CD4-positive, CD25-positive, alpha-beta regulatory T cell (primary cell): ENCODE data around the gene PREX1. TPM values are rescaled to one million over a fixed set of nuclear protein-coding genes. Genes with fewer than 3 reads are reported as not detected.

ENCODE experiments used
- ATAC-seq, 2 donors: fragments of 150-1000 bp; cut with Tn5 transposase; one replicate each; pipeline ENCODE4 v1.10.0; 2021; ENCODE audit warnings: low read depth in 2 of 2, moderate number of reproducible peaks in 2 of 2, moderate library complexity in 1 of 2
- DNase-seq, 3 donors: peaks; one replicate each; pipeline versions ENCODE4 v3.0.0 to v3.0.0-alpha.2; 2012 to 2022; ENCODE audit warnings: mixed read lengths in 1 of 3
- H3K27ac ChIP-seq: one replicate; pipeline ENCODE4 v1.7.0; 2013; ENCODE audit warnings: mild to moderate bottlenecking, low read length; ENCODE audit not compliant: insufficient read depth, poor library complexity, severe bottlenecking
- H3K27me3 ChIP-seq: one replicate; pipeline ENCODE4 v1.7.0; 2013; ENCODE audit warnings: low read length; ENCODE audit not compliant: control insufficient read depth, insufficient read depth
- H3K36me3 ChIP-seq: one replicate; pipeline ENCODE4 v1.7.0; 2013; ENCODE audit warnings: mild to moderate bottlenecking, low read length, moderate library complexity; ENCODE audit not compliant: control insufficient read depth, insufficient read depth
- H3K4me1 ChIP-seq: 2 replicates; pipeline ENCODE4 v1.7.0; 2013; ENCODE audit warnings: mild to moderate bottlenecking, low read length; ENCODE audit not compliant: insufficient read depth, control insufficient read depth, poor library complexity, severe bottlenecking
- H3K4me3 ChIP-seq: one replicate; pipeline ENCODE4 v1.7.0; 2013; ENCODE audit warnings: low read depth, mild to moderate bottlenecking, low read length, moderate library complexity
- H3K9me3 ChIP-seq, 2 experiments: 1 replicate in 1 of 2; 2 replicates in 1 of 2; pipeline ENCODE4 v1.7.0; 2013; ENCODE audit warnings: low read length in 2 of 2, mild to moderate bottlenecking in 1 of 2, moderate library complexity in 1 of 2; ENCODE audit not compliant: control insufficient read depth in 2 of 2
- H3K27ac Mint-ChIP-seq, 3 donors: one replicate each; pipeline ENCODE4 v1.8.0; 2020 to 2022; ENCODE audit warnings: mild to moderate bottlenecking in 3 of 3, mixed read lengths in 3 of 3, moderate library complexity in 2 of 3
- H3K27me3 Mint-ChIP-seq: one replicate; pipeline ENCODE4 v1.8.0; 2022; ENCODE audit warnings: mild to moderate bottlenecking, mixed read lengths
- H3K36me3 Mint-ChIP-seq: one replicate; pipeline ENCODE4 v1.8.0; 2020; ENCODE audit warnings: mixed read lengths
- H3K4me1 Mint-ChIP-seq, 4 donors: one replicate each; pipeline ENCODE4 v1.8.0; 2020 to 2022; ENCODE audit warnings: mixed read lengths in 4 of 4, mild to moderate bottlenecking in 1 of 4
- H3K4me3 Mint-ChIP-seq, 4 donors: one replicate each; pipeline ENCODE4 v1.8.0; 2020 to 2022; ENCODE audit warnings: mild to moderate bottlenecking in 4 of 4, mixed read lengths in 4 of 4, moderate library complexity in 3 of 4
- H3K9me3 Mint-ChIP-seq, 7 donors: one replicate each; pipeline ENCODE4 v1.8.0; 2020 to 2022; ENCODE audit warnings: mixed read lengths in 7 of 7, mild to moderate bottlenecking in 3 of 7, moderate library complexity in 2 of 7
- polyA plus RNA-seq, 4 donors: library from polyadenylated mRNA; unstranded; fragments of 300-500 nt; fragmentation: Illumina TruSeq; gene quantifications; one replicate each; pipeline ENCODE4 v1.2.3, GENCODE V29; 2021
- total RNA-seq: library from RNA; stranded (reverse); gene quantifications from one replicate; pipeline ENCODE4 v1.2.3, GENCODE V29; 2022

The PREX1 gene
- total and polyA plus RNA-seq, 5 donors from 2014 or later = 40.8 to 264 (median 57.0) TPM

DNA sequence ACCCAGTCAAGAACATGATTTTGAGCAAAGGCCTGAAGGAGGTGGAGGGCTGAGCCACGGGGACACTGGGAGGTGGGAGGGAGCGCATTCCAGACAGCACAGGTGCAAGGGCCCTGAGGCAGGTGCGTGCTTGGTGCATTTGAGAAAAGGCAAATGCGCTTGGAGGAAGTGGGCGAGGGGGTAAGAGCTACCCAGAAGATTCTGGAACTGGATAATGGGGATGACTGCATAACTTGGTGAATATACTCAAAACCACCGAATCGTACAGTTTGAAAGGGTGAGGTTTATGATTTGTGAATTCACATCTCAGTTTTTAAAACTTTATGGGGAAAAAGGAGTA, 9.8 kb downstream of the PREX1 start:
- H3K4me1 Mint-ChIP-seq = peaks cover 0 to 57% (median 35%) of the 10 kb centered on the region in 4 donors
- peak overlapping the region in 2 of 3 donors; percentile 97 to 100 for H3K27ac Mint-ChIP-seq
- H3K9me3 Mint-ChIP-seq = no peaks in the 10 kb centered on the region
- Histone ChIP-seq H3K9me3 (no peaks in the 10 kb centered on the region), H3K4me3 (peak overlapping the region; percentile 90), H3K27me3 (no peaks in the 10 kb centered on the region), H3K36me3 (peaks cover 20% of the 10 kb centered on the region), H3K4me1 (peaks cover 100% of the 10 kb centered on the region), H3K27ac (peak overlapping the region; percentile 82)
- no peak for DNase-seq
- ATAC-seq = no peak
- H3K27me3 Mint-ChIP-seq = no peaks in the 10 kb centered on the region
- peak overlapping the region in 2 of 4 donors; percentile 97 to 99 for H3K4me3 Mint-ChIP-seq
- H3K36me3 Mint-ChIP-seq = peaks cover 37% of the 10 kb centered on the region

DNA sequence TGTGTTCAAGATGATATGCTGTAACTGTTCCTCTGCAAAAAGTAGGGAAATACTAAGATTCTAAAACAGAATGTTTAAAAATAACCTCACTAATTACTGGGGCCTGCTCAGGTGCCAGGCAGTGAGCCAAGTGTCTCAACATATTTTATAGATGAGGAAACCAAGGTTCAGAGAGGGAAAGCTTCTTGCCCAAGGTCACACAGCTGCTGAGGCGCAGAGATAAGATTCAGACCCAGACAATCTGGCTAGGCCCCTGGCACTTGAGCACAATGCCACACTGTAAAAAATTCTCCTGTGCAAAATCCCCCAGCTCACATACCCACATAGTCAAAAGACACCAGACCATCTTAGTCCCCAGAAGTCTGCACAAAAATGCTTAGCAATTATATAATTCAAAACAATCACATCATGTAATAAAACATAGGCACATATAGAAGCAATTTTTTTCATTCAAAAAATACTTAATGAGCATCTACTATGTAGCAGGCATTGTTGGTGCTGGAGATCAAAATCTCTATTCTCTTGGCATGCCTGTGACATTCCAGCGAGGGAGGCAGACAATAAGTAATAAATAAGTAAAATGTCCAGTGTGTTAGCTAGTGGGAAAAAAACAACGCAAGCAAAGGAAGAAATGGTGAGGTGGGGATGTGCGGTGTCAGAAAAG, 10.3 kb downstream of the PREX1 start:
- Mint-ChIP-seq H3K4me1 (peaks cover 0 to 52% (median 30%) of the 10 kb centered on the region in 4 donors), H3K4me3 (peak overlapping the region in 2 of 4 donors; percentile 97 to 99), H3K36me3 (peaks cover 37% of the 10 kb centered on the region), H3K9me3 (no peaks in the 10 kb centered on the region), H3K27me3 (no peaks in the 10 kb centered on the region), H3K27ac (peak overlapping the region in 2 of 3 donors; percentile 97 to 100)
- ATAC-seq (no peak), DNase-seq (no peak)
- Histone ChIP-seq H3K9me3 (no peaks in the 10 kb centered on the region), H3K27ac (peak overlapping the region; percentile 82), H3K4me3 (peak overlapping the region; percentile 90), H3K4me1 (peaks cover 100% of the 10 kb centered on the region), H3K36me3 (peaks cover 24% of the 10 kb centered on the region), H3K27me3 (no peaks in the 10 kb centered on the region)

DNA sequence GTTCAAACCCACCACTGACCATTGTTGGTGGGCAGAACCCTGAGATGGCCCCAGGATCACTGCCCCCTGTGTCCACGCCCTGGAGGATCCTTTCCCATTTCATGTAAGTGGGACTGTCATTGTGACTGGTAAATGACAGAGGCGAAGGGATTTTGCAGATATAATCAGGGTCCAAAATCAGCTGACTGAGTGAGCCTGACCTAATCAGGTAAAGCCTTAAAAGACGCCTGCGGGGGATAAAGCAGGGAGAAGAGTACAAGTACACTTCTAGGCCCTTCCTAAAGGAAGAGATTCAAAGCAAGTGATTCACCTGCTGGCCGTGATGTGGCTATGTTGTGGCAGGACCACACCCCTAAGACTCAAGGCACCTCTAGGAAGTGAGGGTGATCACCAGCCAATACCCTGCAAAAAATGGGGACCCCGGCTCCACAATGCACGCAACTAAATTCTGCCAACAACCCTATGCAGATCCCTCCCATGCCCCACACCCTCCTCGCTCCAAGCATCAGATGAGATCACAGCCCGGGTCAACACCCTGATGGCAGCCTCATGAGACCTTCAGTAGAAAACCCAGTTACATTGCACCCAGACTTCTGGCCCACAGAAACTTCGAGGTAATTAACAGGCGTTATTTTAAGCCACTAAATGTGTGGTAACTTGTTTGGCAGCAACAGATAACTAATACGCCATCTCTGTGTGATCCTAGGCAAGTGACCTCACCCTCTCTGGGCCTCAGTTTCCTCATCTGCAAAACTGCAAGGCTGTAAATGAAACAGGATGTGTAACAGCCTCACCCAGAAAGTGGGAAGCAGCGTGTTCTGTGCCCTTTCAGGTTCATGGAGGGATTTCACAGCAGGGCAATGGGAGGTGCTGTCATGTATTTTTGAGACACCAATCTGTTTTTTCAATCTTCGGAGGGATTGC, 11.3 kb downstream of the PREX1 start:
- Mint-ChIP-seq H3K27ac (peak overlapping the region in 2 of 3 donors; percentile 97 to 100), H3K27me3 (no peaks in the 10 kb centered on the region), H3K4me1 (peaks cover 6 to 50% (median 24%) of the 10 kb centered on the region in 4 donors), H3K36me3 (peaks cover 36% of the 10 kb centered on the region), H3K9me3 (no peaks in the 10 kb centered on the region), H3K4me3 (peak overlapping the region in 2 of 4 donors; percentile 97 to 99)
- ATAC-seq = no peak
- H3K36me3 ChIP-seq = peaks cover 27% of the 10 kb centered on the region
- no peaks in the 10 kb centered on the region for H3K9me3 ChIP-seq
- H3K27ac ChIP-seq = peak overlapping the region; percentile 82
- H3K4me3 ChIP-seq = peak overlapping the region; percentile 90
- peak in 1 of 3 donors; percentile 52 for DNase-seq
- H3K4me1 ChIP-seq = peaks cover 99% of the 10 kb centered on the region
- no peaks in the 10 kb centered on the region for H3K27me3 ChIP-seq

DNA sequence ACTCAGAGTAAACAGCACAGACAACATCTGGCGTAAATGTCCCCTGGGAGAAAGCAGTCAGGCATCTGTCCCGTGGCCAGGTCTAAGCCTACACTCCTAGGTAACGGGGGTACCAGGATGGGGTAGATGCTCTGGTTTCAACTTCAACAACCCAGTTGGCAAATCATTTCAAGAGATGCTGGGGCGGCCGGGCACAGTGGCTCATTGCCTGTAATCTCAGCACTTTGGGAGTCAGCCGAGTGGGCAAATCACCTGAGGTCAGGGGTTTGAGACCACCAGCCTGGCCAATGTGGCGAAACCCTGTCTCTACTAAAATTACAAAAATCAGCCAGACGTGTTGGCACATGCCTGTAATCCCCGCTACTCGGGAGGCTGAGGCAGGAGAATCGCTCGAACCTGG, 12.3 kb downstream of the PREX1 start:
- Mint-ChIP-seq H3K36me3 (peaks cover 36% of the 10 kb centered on the region), H3K27ac (peak overlapping the region in 1 of 3 donors; percentile 100), H3K27me3 (no peaks in the 10 kb centered on the region), H3K9me3 (no peaks in the 10 kb centered on the region), H3K4me1 (peaks cover 13 to 51% (median 24%) of the 10 kb centered on the region in 4 donors), H3K4me3 (peak overlapping the region in 1 of 4 donors; percentile 97)
- Histone ChIP-seq H3K27me3 (no peaks in the 10 kb centered on the region), H3K4me1 (peaks cover 97% of the 10 kb centered on the region), H3K9me3 (no peaks in the 10 kb centered on the region), H3K27ac (peak overlapping the region; percentile 82), H3K36me3 (peaks cover 32% of the 10 kb centered on the region), H3K4me3 (peak overlapping the region; percentile 56)
- no peak for DNase-seq
- no peak for ATAC-seq

DNA sequence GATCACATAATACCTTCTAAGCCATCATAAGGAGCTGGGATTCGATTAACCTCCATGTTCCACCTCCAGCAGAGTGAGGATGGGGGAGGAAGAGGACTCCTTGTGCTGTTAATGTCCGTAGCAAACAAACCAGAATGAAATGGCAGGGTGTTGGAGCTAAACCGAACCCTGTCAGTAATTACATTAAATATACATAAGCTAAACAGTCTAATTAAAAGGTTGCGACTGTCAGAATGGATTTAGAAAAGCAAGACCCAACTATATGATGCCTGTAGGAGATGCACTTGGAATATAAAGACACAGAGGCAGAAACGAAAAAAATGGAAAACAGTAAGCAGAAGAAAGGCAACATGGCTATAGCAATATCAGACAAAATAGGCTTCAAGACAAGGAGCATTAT, 13.2 kb downstream of the PREX1 start:
- Mint-ChIP-seq H3K27me3 (no peaks in the 10 kb centered on the region), H3K4me3 (peak overlapping the region in 1 of 4 donors; percentile 97), H3K4me1 (peaks cover 19 to 46% (median 23%) of the 10 kb centered on the region in 4 donors), H3K9me3 (no peaks in the 10 kb centered on the region), H3K27ac (no peak overlapping the region), H3K36me3 (peaks cover 31% of the 10 kb centered on the region)
- no peak for DNase-seq
- Histone ChIP-seq H3K9me3 (no peaks in the 10 kb centered on the region), H3K4me3 (peak overlapping the region; percentile 56), H3K36me3 (peaks cover 32% of the 10 kb centered on the region), H3K27me3 (no peaks in the 10 kb centered on the region), H3K4me1 (peaks cover 97% of the 10 kb centered on the region), H3K27ac (peak overlapping the region; percentile 82)
- no peak for ATAC-seq

DNA sequence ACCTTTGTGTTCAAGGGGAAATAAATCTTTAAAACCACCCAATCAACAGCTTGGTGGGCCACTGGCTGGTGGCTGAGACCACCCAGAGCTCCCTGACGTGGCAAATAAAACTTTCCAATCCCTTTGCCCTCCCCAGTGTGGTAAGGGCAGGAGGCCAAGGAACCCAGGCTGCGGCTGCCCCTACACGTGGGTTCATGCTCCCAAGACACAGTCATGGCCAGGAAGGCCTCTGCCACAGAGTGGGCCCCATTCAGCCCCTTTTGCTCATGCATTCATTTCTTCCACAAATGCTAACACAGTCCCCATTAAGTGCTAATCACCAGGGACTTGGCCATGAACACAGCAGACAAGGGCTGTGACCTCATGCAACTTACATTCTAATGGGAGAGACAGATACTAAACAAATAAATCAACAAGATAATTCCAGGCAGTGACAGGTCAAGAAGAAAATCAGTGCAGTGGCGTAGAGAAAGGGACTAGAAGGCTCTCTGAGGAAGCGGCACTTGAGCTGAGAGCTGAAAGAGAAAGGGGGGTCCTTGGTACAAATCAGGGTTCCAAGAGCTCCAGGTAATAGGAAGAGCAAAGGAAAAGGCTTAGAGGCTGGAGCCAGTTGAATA, 13.8 kb downstream of the PREX1 start:
- Histone ChIP-seq H3K27ac (peak overlapping the region; percentile 64), H3K4me3 (peak overlapping the region; percentile 56), H3K36me3 (peaks cover 34% of the 10 kb centered on the region), H3K9me3 (no peaks in the 10 kb centered on the region), H3K4me1 (peaks cover 97% of the 10 kb centered on the region), H3K27me3 (no peaks in the 10 kb centered on the region)
- DNase-seq (no peak), ATAC-seq (no peak)
- H3K9me3 Mint-ChIP-seq = no peaks in the 10 kb centered on the region
- peaks cover 30% of the 10 kb centered on the region for H3K36me3 Mint-ChIP-seq
- H3K27ac Mint-ChIP-seq = no peak overlapping the region
- H3K27me3 Mint-ChIP-seq = no peaks in the 10 kb centered on the region
- peaks cover 18 to 44% (median 26%) of the 10 kb centered on the region in 4 donors for H3K4me1 Mint-ChIP-seq
- H3K4me3 Mint-ChIP-seq = no peak overlapping the region

DNA sequence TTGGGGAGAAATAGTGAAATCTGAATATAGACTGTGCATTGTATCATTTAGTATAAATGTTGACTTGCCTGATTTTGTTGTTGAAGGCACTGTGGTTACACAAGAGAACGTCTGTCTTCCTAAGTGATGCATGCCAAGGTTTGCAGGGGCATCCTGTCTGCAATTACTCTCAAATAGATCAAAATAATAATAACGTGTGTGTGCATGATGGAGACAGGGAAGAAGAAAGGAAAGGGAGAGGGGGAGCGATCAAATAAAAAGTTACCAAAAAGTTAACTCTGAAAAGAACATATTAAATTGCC, 14.4 kb downstream of the PREX1 start:
- peak overlapping the region; percentile 64 for H3K27ac ChIP-seq
- ATAC-seq (peak in 1 of 2 donors; percentile 34), DNase-seq (no peak)
- H3K27me3 Mint-ChIP-seq = no peaks in the 10 kb centered on the region
- no peaks in the 10 kb centered on the region for H3K27me3 ChIP-seq
- H3K4me3 ChIP-seq = peak overlapping the region; percentile 56
- no peaks in the 10 kb centered on the region for H3K9me3 ChIP-seq
- H3K9me3 Mint-ChIP-seq = peaks cover 0 to 1% (median 0%) of the 10 kb centered on the region in 7 donors
- peaks cover 93% of the 10 kb centered on the region for H3K4me1 ChIP-seq
- H3K27ac Mint-ChIP-seq = no peak overlapping the region
- H3K36me3 Mint-ChIP-seq = peaks cover 31% of the 10 kb centered on the region
- H3K4me1 Mint-ChIP-seq = peaks cover 20 to 45% (median 29%) of the 10 kb centered on the region in 4 donors
- H3K36me3 ChIP-seq = peaks cover 36% of the 10 kb centered on the region
- H3K4me3 Mint-ChIP-seq = no peak overlapping the region
